ENCODE data around the gene YWHAG.

- TF ChIP-seq CTCF (IDR thresholded peaks at IDR 0.05) (no peak), PRDM15 (CRISPR knock-in tag; IDR thresholded peaks at IDR 0.05) (no peak), PREB (CRISPR knock-in tag; IDR thresholded peaks at IDR 0.05; ENCODE audit: borderline replicate concordance) (no peak), ZNF512 (CRISPR knock-in tag; IDR thresholded peaks at IDR 0.05; ENCODE audit: borderline replicate concordance) (no peak)
Observed at GRCh38 chr7:76394957-76395356, 36.2 kb upstream of the YWHAG start.
